ENCODE data around the gene B4GALNT3.

The B4GALNT3 gene

DNA sequence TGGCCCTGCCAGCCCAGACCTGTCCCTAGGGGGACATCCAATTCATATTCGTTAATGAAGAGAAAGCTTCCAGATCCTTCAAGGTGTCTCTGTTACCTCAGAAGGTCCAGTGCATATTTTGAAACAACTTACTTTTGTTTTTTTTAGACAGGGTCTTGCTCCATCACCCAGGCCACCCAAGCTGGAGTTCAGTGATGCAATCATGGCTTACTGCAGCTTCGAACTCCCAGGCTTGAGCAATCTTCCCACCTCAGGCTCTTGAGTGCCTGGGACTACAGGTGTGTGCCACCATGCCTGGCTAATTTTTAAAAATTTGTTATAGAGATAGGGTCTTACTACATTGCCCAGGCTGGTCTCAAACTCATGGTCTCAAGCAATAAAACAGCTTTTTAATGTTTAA is 48.4 kb downstream of the B4GALNT3 start:
- no peak overlapping the region for H3K4me3 ChIP-seq (ENCODE audit: low read length)
- DNase-seq (ENCODE audit: low read depth) = no peak
- TF ChIP-seq, protein P1, sequence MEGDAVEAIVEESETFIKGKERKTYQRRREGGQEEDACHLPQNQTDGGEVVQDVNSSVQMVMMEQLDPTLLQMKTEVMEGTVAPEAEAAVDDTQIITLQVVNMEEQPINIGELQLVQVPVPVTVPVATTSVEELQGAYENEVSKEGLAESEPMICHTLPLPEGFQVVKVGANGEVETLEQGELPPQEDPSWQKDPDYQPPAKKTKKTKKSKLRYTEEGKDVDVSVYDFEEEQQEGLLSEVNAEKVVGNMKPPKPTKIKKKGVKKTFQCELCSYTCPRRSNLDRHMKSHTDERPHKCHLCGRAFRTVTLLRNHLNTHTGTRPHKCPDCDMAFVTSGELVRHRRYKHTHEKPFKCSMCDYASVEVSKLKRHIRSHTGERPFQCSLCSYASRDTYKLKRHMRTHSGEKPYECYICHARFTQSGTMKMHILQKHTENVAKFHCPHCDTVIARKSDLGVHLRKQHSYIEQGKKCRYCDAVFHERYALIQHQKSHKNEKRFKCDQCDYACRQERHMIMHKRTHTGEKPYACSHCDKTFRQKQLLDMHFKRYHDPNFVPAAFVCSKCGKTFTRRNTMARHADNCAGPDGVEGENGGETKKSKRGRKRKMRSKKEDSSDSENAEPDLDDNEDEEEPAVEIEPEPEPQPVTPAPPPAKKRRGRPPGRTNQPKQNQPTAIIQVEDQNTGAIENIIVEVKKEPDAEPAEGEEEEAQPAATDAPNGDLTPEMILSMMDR (conservative IDR thresholded peaks at IDR 0.05; ENCODE audit: low read depth, low read length) = no peak

GRCh38 chr12:508795-509194 is 49.1 kb downstream of the B4GALNT3 start:
- TF ChIP-seq, protein P1 (conservative IDR thresholded peaks at IDR 0.05; ENCODE audit: low read depth, low read length) = no peak
- H3K4me3 ChIP-seq (ENCODE audit: low read length) = no peak overlapping the region

DNA sequence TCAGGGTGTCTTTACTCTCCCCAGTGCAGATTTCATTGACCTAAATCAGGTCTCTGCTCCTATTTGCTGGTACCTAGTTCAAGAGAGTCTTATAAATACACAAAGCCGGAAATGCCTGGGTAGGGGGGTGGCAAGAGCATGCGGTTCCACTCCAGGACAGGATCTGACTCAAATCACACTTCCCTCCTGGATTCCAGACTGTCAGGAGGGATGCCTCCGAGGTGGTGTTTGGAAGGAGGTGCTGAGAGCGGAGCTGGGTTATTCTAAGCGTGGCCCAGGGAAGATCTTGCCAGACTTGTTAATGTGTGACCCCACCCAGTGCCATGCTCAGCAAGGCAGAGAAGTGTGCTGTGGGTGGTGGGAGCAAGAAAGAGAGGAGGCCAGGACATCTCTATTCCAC is 49.8 kb downstream of the B4GALNT3 start:
- no peak for DNase-seq (ENCODE audit: low read depth)
- no peak overlapping the region for H3K4me3 ChIP-seq (ENCODE audit: low read length)
- TF ChIP-seq, protein P1 (conservative IDR thresholded peaks at IDR 0.05; ENCODE audit: low read depth, low read length) = no peak

More at GRCh38 chr12:508795-509194, 49.1 kb downstream of the B4GALNT3 start:
- DNase-seq (ENCODE audit: low read depth) = no peak

DNA sequence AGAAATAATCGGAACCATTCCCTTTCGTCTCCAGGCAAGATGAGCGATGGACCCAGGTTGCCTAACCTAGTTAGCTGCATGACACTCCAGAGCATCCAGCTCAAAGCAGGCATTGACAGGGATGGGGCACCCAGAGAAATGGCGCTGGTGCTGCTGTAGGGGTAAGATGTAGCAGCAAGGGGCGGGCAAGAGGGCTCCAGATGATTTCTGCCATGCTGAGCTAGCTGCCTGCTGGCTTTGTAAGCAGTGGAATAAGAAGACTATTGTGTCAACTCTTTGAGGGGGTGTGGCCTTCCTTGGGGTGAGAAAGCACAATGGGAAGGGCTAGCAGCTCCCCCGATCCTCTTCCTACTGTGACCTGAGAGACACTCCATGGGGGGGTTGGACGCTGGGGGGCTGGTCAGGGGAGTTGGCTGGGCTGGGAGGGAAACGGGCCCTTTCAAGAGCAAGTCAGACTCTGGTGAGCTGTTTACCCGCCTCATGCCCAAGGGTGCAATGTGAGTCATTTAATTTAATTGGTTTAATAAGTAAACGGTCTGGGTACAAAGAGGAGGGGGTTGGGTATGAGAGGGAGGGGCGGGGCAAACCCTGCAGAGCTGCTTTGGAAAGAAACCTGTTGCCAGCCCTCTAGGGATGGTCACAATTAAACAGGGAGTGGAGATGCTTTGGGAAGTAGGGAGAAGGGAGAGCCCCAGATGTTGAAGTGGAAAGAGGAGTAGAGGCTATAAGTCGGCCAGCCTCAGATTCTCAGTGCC is 50.5 kb downstream of the B4GALNT3 start:
- DNase-seq (ENCODE audit: low read depth) = no peak
- TF ChIP-seq, protein P1 (conservative IDR thresholded peaks at IDR 0.05; ENCODE audit: low read depth, low read length) = no peak
- no peak overlapping the region for H3K4me3 ChIP-seq (ENCODE audit: low read length)

GRCh38 chr12:512933-513332 is 53.2 kb downstream of the B4GALNT3 start:
- no peak for DNase-seq (ENCODE audit: low read depth)

DNA sequence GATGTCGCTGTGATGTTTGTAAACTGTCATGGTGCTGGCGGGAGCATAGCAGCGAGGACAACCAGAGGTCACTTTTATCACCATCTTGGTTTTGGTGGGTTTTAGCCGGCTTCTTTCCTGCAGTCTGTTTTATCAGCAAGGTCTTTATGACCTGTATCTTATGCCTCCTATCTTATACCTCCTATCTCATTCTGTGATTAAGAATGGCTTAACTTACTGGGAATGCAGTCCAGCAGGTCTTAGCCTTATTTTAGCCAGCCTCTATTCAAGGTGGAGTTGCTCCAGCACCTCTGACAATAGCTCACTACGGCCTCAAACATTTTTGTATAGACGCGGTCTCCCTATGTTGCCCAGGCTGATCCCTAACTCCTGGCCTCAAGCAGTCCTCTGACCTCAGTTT is 53.7 kb downstream of the B4GALNT3 start:
- H3K4me3 ChIP-seq (ENCODE audit: low read length) = no peak overlapping the region
- TF ChIP-seq, protein P1 (conservative IDR thresholded peaks at IDR 0.05; ENCODE audit: low read depth, low read length) = no peak
- no peak for DNase-seq (ENCODE audit: low read depth)

More at GRCh38 chr12:512933-513332, 53.2 kb downstream of the B4GALNT3 start:
- H3K4me3 ChIP-seq (ENCODE audit: low read length) = no peak overlapping the region
- TF ChIP-seq, protein P1 (conservative IDR thresholded peaks at IDR 0.05; ENCODE audit: low read depth, low read length) = no peak

GRCh38 chr12:517538-517937 is 57.8 kb downstream of the B4GALNT3 start:
- H3K4me3 ChIP-seq (ENCODE audit: low read length) = no peak overlapping the region
- TF ChIP-seq, protein P1 (conservative IDR thresholded peaks at IDR 0.05; ENCODE audit: low read depth, low read length) = no peak

More at GRCh38 chr12:517538-517937, 57.8 kb downstream of the B4GALNT3 start:
- no peak for DNase-seq (ENCODE audit: low read depth)

Measured in retinal pigment epithelial cell (primary cell).